B cell (primary cell): Measurements from ENCODE around the gene STEAP2. TPM values are rescaled to one million over a fixed set of nuclear protein-coding genes. Genes with fewer than 3 reads are reported as not detected.

ENCODE experiments used
- ATAC-seq: fragments of 200-7000 bp; cut with Tn5 transposase; one replicate; pipeline ENCODE4 v1.10.0; 2021; ENCODE audit warnings: low read depth, mild to moderate bottlenecking, moderate number of reproducible peaks, moderate library complexity
- CTCF ChIA-PET: fragments of 350-600 bp; sonication (Branson Sonifier 250); formaldehyde crosslinking; loops from one replicate; lab custom pipeline; 2021; ENCODE audit warnings: antibody characterized with exemption, inconsistent platforms; lab: Charles Lee
- POLR2A ChIA-PET: fragments of 350-600 bp; sonication (Branson Sonifier 250); formaldehyde crosslinking; loops from one replicate; lab custom pipeline; 2021; ENCODE audit warnings: antibody characterized with exemption; lab: Charles Lee
- DNase-seq: peaks from one replicate; pipeline ENCODE4 v3.0.0; 2013
- H2AFZ ChIP-seq: 2 replicates; pipeline ENCODE4 v1.6.1; 2012; ENCODE audit warnings: mild to moderate bottlenecking, low read depth, low read length; ENCODE audit not compliant: insufficient read depth, poor library complexity, severe bottlenecking
- H3K27ac ChIP-seq, 2 donors: 1 replicate in 1 of 2; 2 replicates in 1 of 2; pipeline ENCODE4 v1.5.1; 2012 to 2013; ENCODE audit warnings: low read length in 2 of 2, mild to moderate bottlenecking in 2 of 2, moderate library complexity in 1 of 2
- H3K27me3 ChIP-seq, 4 experiments: fragments of 200-600 bp in 1 of 4; sonication (generic) in 1 of 4; replicated peaks in 1 of 4; 1 replicate in 2 of 4; 2 replicates in 2 of 4; pipeline versions ENCODE4 v1.6.1 to v1.7.0; 2013 to 2016; ENCODE audit warnings: low read length in 3 of 4, mild to moderate bottlenecking in 2 of 4, mixed read lengths in 1 of 4, moderate library complexity in 1 of 4; ENCODE audit not compliant: insufficient read depth in 4 of 4, control insufficient read depth in 3 of 4; ENCODE audit errors: control extremely low read depth in 1 of 4
- H3K36me3 ChIP-seq, 2 experiments: replicated peaks in 1 of 2; 1 replicate in 1 of 2; 2 replicates in 1 of 2; pipeline versions ENCODE4 v1.6.1 to v1.7.1; 2013; ENCODE audit warnings: low read length in 1 of 2; ENCODE audit not compliant: insufficient read depth in 2 of 2, control insufficient read depth in 1 of 2; ENCODE audit errors: control extremely low read depth in 1 of 2, extremely low read depth in 1 of 2
- H3K4me1 ChIP-seq, 2 donors: fragments of 200-600 bp in 1 of 2; sonication (generic) in 1 of 2; 1 replicate in 1 of 2; 2 replicates in 1 of 2; pipeline versions ENCODE4 v1.5.1 to v1.6.1; 2013 to 2017; ENCODE audit warnings: low read length in 2 of 2; ENCODE audit not compliant: control insufficient read depth in 2 of 2, insufficient read depth in 2 of 2
- H3K4me2 ChIP-seq: replicated peaks from 2 replicates; pipeline ENCODE3; 2012; ENCODE audit warnings: mild to moderate bottlenecking, low read depth, low read length; ENCODE audit not compliant: poor library complexity, severe bottlenecking
- H3K4me3 ChIP-seq, 5 experiments: fragments of 200-600 bp in 1 of 5; sonication (generic) in 1 of 5; 1 replicate in 3 of 5; 2 replicates in 2 of 5; pipeline versions ENCODE4 v1.5.1 to v1.7.0; 2011 to 2016; ENCODE audit warnings: low read length in 4 of 5, mild to moderate bottlenecking in 4 of 5, low read depth in 2 of 5, control low read depth in 1 of 5, moderate library complexity in 1 of 5; ENCODE audit not compliant: insufficient read depth in 1 of 5; ENCODE audit errors: control extremely low read depth in 1 of 5, extremely low read depth in 1 of 5
- H3K79me2 ChIP-seq: fragments of 200-600 bp; sonication (generic); one replicate; pipeline ENCODE4 v1.6.0; 2016; ENCODE audit warnings: low read length; ENCODE audit not compliant: control insufficient read depth, insufficient read depth
- H3K9ac ChIP-seq: fragments of 200-600 bp; sonication (generic); 2 replicates; pipeline ENCODE4 v1.6.1; 2017; ENCODE audit warnings: mild to moderate bottlenecking, low read length, moderate library complexity
- H3K9me3 ChIP-seq, 3 donors: one replicate each; pipeline versions ENCODE4 v1.6.1 to v1.7.1; 2013; ENCODE audit warnings: low read length in 2 of 3; ENCODE audit not compliant: control insufficient read depth in 2 of 3, insufficient read depth in 1 of 3; ENCODE audit errors: control extremely low read depth in 1 of 3
- H4K20me1 ChIP-seq: 2 replicates; pipeline ENCODE4 v1.6.0; 2012; ENCODE audit warnings: mild to moderate bottlenecking, low read length; ENCODE audit not compliant: insufficient read depth, control insufficient read depth, poor library complexity, severe bottlenecking
- H3K27ac Mint-ChIP-seq: one replicate; pipeline ENCODE4 v1.8.0; 2021; ENCODE audit warnings: mixed read lengths
- H3K27me3 Mint-ChIP-seq: one replicate; pipeline ENCODE4 v1.8.0; 2021; ENCODE audit warnings: mixed read lengths
- H3K4me1 Mint-ChIP-seq: one replicate; pipeline ENCODE4 v1.8.0; 2021; ENCODE audit warnings: mixed read lengths
- H3K4me3 Mint-ChIP-seq: one replicate; pipeline ENCODE4 v1.8.0; 2021; ENCODE audit warnings: mixed read lengths
- H3K9me3 Mint-ChIP-seq: one replicate; pipeline ENCODE4 v1.8.0; 2022; ENCODE audit warnings: mixed read lengths; ENCODE audit not compliant: insufficient read depth
- CTCF ChIP-seq: fragments of 200-600 bp; IDR thresholded peaks from one replicate; pipeline ENCODE4 v1.8.0; 2022; ENCODE audit warnings: antibody characterized with exemption, mild to moderate bottlenecking
- EZH2 ChIP-seq: IDR thresholded peaks from 2 replicates; pipeline ENCODE4 v1.6.1; 2012; ENCODE audit warnings: borderline replicate concordance, low read depth, mild to moderate bottlenecking, moderate library complexity, low read length; ENCODE audit not compliant: insufficient read depth, poor library complexity, severe bottlenecking
- WGBS: methylation state at CpG from one replicate; pipeline ENCODE4 v1.1.5; 2013; ENCODE audit warnings: missing lambda C conversion rate; ENCODE audit not compliant: insufficient coverage; 5-methylcytosine and 5-hydroxymethylcytosine counted together
- intact Hi-C: fragments of 100-400 bp; cut with micrococcal nuclease; formaldehyde crosslinking; loops from one replicate; pipeline ENCODE4 v1.10.0; 2022
- polyA plus RNA-seq: library from polyadenylated mRNA; depleted of rRNA; stranded (reverse); fragments of >200 nt; gene quantifications from 2 replicates; pipeline ENCODE4 v1.2.3, GENCODE V29; 2012
- total RNA-seq, 2 donors: library from RNA; stranded (reverse); fragments of 120-200 nt in 1 of 2; gene quantifications; 1 replicate in 1 of 2; 2 replicates in 1 of 2; pipeline versions ENCODE4 v1.2.3 to v1.2.4, GENCODE V29; 2013 to 2022

The STEAP2 gene
- total and polyA plus RNA-seq, 2 donors (not counting 1 experiment from before 2014, with no cell fraction given) = not detected

DNA sequence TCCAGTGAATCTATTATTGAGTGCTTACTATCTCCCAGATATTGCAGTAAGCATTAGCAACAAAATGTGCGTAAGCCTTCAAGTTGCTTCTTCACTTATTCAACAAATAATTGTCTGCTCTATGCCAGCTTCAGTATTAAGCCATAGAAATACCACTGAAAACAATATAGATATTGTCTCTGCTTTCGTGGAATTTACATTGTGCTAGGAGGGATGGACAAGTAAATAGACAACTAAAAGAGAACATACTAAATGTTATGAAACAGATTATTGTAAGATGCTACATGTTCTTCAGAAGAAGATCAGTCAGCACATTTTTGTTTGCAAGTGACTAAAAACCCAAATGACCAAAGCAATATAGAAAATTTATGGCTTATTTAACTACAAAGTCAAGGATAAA, 60.7 kb downstream of the STEAP2 start:
- Histone ChIP-seq H3K27me3 (no peaks in the 10 kb centered on the region), H3K4me2 (no peak overlapping the region), H3K9ac (no peak overlapping the region), H3K4me1 (no peaks in the 10 kb centered on the region), H2AFZ (no peak overlapping the region), H3K9me3 (no peaks in the 10 kb centered on the region), H3K79me2 (no peaks in the 10 kb centered on the region), H3K4me3 (no peak overlapping the region), H4K20me1 (no peaks in the 10 kb centered on the region), H3K27ac (no peak overlapping the region), H3K36me3 (no peaks in the 10 kb centered on the region)
- H3K27me3 Mint-ChIP-seq = peaks cover 6% of the 10 kb centered on the region
- no peaks in the 10 kb centered on the region for H3K9me3 Mint-ChIP-seq
- no peaks in the 10 kb centered on the region for H3K4me1 Mint-ChIP-seq
- DNase-seq = no peak
- intact Hi-C loops = no loop called here
- TF ChIP-seq CTCF (no peak), EZH2 (no peak)
- ChIA-PET POLR2A (no interaction called here), CTCF (no interaction called here)
- no CpG with 5 or more reads among the region's 2 CpGs for WGBS
- no peak for ATAC-seq
- no peak overlapping the region for H3K4me3 Mint-ChIP-seq
- no peak overlapping the region for H3K27ac Mint-ChIP-seq

GRCh38 chr7:90274161-90274560, 62.6 kb downstream of the STEAP2 start:
- Histone ChIP-seq H3K4me1 (no peaks in the 10 kb centered on the region), H3K9me3 (no peaks in the 10 kb centered on the region), H3K9ac (no peak overlapping the region), H3K27me3 (no peaks in the 10 kb centered on the region), H2AFZ (no peak overlapping the region), H4K20me1 (no peaks in the 10 kb centered on the region), H3K79me2 (no peaks in the 10 kb centered on the region), H3K4me2 (no peak overlapping the region), H3K4me3 (no peak overlapping the region), H3K36me3 (no peaks in the 10 kb centered on the region), H3K27ac (no peak overlapping the region)
- Mint-ChIP-seq H3K27ac (no peak overlapping the region), H3K27me3 (peaks cover 3% of the 10 kb centered on the region), H3K4me3 (no peak overlapping the region), H3K9me3 (no peaks in the 10 kb centered on the region), H3K4me1 (no peaks in the 10 kb centered on the region)
- TF ChIP-seq CTCF (no peak), EZH2 (no peak)
- ATAC-seq = no peak
- ChIA-PET CTCF (interaction anchor here (0.8 kb wide), 1 partner anchor 120 kb away, joined by 3 read pairs; the partner anchor contains the start of gene STEAP1), POLR2A (no interaction called here)
- intact Hi-C loops = no loop called here
- no peak for DNase-seq
